CD4-positive, alpha-beta T cell treated with Interleukin-6 at 100 ng/mL for 8 hours (primary cell): ENCODE data around the gene GOLGA8R.
"Not testable (repeated sequence)": the region's sequence is repeated elsewhere in the genome, so short reads cannot be mapped to it uniquely, and the experiment has no call there.

ENCODE experiments used
- DNase-seq: peaks from one replicate; pipeline ENCODE4 v3.0.0-alpha.2; 2020; ENCODE audit warnings: mixed read lengths, low spot score

The GOLGA8R gene, protein sequence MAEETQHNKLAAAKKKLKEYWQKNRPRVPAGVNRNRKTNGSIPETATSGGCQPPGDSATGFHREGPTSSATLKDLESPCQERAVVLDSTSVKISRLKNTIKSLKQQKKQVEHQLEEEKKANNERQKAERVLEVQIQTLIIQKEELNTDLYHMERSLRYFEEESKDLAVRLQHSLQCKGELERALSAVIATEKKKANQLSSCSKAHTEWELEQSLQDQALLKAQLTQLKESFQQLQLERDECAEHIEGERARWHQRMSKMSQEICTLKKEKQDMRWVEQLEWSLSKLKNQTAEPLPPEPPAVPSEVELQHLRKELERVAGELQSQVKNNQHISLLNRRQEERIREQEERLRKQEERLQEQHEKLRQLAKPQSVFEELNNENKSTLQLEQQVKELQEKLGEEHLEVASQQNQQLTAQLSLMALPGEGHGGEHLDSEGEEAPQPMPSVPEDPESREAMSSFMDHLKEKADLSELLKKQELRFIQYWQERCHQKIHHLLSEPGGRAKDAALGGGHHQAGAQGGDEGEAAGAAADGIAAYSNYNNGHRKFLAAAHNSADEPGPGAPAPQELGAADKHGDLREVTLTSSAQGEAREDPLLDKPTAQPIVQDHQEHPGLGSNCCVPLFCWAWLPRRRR

DNA sequence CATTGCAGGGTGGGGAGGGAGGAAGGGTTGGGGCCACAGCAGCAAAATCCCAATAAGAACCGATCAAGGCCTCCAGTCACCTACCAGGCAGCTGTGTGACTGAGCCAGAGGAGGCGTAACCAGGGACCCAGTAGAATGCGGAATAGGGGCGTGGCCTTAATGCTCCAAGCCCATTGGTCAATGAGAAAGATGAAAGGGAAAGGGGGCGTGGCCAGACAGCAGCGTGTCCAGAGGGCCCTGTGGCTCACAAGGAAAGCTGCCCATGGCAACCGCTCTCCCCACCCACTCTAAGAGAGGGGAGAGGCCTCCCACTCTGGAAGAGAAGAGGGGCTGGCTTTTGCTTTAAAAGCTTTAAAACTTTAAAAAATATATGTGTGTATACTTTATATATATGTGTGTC is at the start of gene GOLGA8R:
TSS of gene GOLGA8R (minus strand) at position 101 of the 400 bp plus-strand sequence. CDS start at position 3, 98 bp downstream.
- not testable (repeated sequence) for DNase-seq

DNA sequence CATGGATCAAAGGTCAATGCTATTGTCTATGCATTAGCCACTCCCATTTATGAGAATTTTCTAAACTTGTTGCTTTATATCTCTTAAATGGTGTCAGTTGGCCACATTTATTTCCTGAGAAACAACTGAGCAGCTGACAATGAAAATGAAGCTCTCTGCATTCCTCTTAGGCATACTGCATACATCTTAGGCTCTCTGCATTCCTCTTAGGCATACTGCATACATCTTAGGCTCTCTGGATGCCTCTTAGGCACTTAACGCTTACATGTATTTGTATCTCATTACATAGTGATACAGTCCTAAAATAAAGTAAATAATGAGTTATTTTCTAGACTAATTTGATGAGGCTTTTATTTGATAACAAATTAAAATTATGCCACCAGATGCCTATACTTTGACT is 49.8 kb upstream of the GOLGA8R start:
- not testable (repeated sequence) for DNase-seq

GRCh38 chr15:30462176-30462575 is 48.1 kb upstream of the GOLGA8R start:
- not testable (repeated sequence) for DNase-seq

DNA sequence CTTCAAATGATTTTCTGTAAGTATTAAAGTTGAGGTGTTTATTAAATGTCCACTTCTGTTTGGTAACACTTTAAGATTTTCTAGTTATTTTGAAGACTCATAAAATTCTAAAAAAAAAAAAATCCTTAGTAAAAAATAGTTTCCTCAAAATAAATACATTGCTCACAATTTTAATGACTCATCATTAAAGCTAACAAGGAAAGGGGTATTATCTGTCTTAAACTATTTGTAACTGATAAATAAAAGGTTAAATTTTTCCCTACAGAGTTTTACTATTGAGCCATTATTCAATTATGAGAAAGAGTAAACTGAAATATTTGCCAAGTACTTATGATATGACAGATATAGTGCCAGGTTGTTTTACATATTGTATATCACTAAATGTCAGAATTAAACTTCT is 38.6 kb upstream of the GOLGA8R start:
- not testable (repeated sequence) for DNase-seq

GRCh38 chr15:30438348-30438747 is 24.3 kb upstream of the GOLGA8R start:
- DNase-seq, result not testable (repeated sequence)

GRCh38 chr15:30435878-30436277 is 21.8 kb upstream of the GOLGA8R start:
- not testable (repeated sequence) for DNase-seq

GRCh38 chr15:30420723-30421122 is 6.7 kb upstream of the GOLGA8R start:
- not testable (repeated sequence) for DNase-seq

DNA sequence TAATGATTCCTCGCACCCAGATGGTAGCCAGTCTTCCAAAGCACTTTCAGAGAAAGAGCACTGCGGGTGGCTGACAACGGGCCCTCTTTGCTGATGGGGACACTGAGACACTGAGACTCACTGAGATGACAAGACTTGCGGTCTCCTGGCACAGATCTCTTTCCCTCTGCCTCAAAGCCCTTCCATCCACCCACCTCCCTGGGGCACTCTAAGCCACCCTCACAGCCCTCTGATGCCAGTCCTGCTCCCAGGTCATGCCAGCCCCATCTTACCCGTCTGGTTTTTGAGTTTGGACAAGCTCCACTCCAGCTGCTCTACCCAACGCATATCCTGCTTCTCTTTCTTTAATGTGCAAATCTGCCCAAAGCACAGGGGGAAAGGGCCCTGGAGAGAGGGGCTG is 6.4 kb downstream of the GOLGA8R start:
- DNase-seq, result not testable (repeated sequence)

- DNase-seq, result not testable (repeated sequence)
Observed at GRCh38 chr15:30398988-30399387, 15.1 kb downstream of the GOLGA8R start.

DNA sequence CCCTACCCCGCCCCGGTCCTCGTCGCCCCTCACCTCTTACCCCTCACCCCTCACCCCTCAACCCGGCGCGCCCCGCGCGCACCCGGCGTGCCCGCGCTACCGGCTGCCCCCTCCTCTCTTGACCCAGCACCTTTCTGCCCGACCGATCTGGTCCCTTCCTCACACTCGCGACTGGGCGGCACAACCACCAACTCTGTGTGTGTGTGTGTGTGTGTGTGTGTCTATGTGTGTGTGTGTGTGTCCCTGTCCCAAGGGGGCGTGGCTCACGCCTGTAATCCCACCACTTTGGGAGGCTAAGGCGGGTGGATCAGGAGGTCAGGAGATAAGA is 20.4 kb downstream of the GOLGA8R start:
- not testable (repeated sequence) for DNase-seq

- not testable (repeated sequence) for DNase-seq
Observed at GRCh38 chr15:30392766-30393663, 21.0 kb downstream of the GOLGA8R start, which contains the start of gene CHRFAM7A. TSS of gene CHRFAM7A (minus strand) at chr15:30393540. CDS start at chr15:30383351, 10,189 bp downstream.

DNA sequence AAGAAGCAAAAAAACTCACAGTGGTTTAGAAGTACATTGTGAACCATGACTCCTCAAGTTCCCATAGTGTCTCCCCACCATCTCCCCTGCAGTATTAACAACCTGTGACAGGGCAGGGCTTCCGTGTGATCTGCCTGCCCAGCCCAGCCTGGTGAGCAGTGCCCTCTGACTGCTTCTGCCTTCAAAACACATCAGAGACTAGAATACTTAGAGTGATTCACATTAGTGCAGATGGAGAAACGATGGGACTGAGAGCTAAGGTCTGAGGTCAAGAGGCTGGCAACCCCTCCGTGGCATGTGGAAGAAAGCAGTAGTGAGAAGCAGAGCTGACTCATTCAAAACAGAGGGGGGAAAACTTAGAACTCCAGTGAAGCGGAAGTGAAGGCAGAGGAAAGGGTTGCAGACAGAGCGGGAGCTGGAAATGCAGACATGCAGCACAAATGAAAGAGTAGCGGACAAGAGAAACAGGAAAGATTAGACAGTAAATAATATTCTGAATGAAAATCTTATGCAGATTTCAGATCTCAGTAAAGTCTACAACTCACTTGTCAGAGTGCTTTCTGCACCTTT is 27.7 kb downstream of the GOLGA8R start:
- not testable (repeated sequence) for DNase-seq

DNA sequence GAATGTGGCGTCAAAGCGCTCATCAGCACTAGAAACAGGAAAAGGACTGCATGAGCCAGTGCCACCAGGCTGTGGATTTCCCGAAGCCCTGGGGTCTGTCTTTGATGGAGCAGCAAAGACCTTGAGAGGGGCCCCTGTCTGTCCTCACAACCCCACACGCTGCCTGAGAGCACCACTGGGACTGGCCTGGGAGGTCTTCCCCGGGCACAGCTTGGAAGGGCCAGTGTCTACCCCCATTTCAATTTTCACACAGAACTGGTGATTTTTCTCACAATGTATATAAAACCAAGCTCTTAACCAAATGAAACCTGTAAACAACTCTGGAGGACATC is 37.0 kb downstream of the GOLGA8R start:
- DNase-seq, result not testable (repeated sequence)

DNA sequence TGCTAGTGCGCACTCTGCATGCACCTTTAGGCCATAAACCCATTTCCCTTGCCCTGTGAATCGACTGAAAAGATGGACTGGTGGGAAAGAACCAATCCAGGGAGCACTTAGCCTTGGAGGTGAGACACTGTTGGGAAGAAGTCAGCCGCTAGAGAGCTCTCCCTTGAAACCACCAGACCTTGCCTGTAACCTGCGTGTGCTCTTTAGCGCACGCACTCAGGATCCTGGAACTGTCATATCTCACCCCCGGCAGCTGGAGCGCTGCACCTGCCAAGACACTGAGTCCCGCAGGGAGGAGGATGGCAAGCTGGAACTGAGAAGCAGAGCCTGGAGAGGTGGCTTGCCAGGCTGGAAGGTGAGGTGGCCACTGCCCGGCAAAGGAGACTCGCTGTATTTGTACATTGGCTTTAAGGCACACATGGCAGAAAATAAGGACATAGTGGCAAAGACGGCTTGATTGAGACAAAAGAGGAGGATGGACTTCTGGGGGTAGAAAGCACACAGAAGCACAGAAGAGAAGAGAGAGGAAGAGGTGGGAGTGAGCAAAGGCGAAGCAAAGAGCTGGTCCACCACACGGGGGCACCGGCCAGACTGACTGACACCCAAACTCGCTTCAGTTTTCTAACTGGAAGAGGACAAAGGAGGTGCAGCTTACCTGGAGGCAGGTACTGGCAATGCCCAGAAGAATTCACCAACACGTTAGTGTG is 37.5 kb downstream of the GOLGA8R start:
- DNase-seq, result not testable (repeated sequence)

- DNase-seq, result not testable (repeated sequence)
Observed at GRCh38 chr15:30375872-30376271, 38.2 kb downstream of the GOLGA8R start.

DNA sequence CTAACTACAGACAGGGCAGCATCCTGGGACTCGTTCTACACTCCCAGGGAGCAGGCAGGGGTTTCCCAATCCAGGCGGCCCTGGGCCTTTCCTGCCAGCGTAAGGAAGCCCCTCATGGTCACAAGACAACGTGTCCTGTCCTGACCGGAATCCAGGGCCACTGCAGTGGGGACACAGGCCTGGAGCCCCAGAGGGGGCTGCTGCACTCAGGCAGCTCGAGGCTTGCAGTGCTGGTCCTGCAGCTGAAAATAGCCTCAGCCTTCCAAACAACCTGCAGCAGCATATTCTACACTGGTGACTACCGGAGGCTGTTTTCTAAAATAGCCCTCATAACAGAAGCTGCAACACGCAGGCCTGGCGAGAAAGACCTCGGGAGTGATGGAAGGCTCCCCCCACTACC is 39.2 kb downstream of the GOLGA8R start:
- DNase-seq, result not testable (repeated sequence)

GRCh38 chr15:30368271-30368670 is 45.8 kb downstream of the GOLGA8R start:
- DNase-seq, result not testable (repeated sequence)

DNA sequence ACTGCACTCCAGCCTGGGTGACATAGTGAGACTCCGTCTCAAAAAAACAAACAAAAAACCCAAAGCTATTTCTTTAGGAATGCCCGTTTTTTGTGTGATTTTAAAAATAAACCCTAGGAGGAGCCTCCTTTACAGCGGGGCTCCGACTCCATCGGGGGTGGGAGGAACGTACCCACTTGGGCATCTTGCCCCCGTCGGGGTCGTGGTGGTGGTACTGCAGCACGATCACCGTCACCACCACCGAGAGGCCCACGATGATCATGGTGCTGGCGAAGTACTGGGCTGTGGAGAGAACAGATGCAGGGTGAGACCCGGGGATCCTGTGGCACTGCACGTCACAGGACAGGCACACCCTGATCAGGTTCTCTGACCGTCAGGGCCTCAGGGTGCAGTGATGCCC is 46.8 kb downstream of the GOLGA8R start:
- DNase-seq, result not testable (repeated sequence)

DNA sequence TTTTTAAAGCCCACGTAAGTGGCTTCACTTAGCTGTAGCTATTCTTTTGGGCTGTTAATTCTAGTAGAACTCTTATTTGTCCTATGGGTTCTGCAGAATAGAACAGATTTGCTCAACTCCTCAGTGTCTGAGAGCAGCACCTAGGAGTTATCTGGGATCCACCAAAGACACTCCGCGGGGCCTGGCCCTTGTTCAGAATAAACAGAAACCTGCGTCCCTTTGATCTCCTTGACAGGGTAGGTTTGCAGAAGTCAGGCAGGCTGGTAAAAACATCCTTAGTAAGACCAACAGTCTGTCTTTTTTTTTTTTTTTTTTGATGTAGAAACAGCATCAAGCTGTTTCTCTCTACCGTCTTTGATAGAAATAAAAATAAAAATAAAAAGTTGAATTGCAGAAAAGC is 52.7 kb downstream of the GOLGA8R start:
- not testable (repeated sequence) for DNase-seq

DNA sequence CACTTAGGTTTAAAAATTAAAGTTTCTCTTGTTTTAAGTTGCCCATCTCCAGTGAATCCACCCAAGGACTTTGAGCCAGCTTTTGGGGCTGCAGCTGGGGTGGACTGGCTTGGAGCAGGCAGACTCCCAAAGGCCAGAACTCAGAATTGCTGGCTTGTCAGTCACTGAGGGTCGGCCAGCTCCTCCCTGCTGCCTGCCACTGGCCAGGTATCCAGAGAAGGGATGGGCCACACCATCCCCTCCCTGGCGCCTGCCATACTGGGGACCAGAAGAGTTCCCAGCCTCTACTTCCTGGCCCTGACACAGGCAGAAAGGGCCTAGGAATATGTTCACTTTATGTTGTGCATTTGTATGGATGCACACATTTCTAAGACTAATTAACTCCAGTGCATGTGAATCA is 53.1 kb downstream of the GOLGA8R start:
- not testable (repeated sequence) for DNase-seq

DNA sequence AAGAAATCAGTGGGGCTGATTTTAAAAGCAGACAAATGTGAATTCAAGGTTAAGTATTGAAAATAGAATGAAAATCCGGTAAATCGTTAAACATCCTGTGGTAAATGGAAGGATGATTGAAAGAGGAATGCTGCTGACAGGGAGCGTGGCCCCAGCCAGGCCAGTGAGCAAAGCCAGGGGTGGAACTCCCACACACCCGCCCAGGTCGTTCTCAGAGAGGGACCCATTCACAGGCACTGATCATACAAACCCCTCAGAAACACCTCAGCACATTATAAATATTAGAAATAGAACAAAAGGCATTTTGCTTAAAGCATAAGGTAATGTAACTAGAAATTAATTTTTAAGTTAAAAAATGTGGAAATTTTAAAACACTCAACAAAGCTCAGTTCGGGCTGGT is 59.0 kb downstream of the GOLGA8R start:
- not testable (repeated sequence) for DNase-seq
